ENCODE data around the gene TENM4. TPM values are rescaled to one million over a fixed set of nuclear protein-coding genes. Genes with fewer than 3 reads are reported as not detected.

Gene TENM4
- total RNA-seq, 1 experiment from 2014 or later, result 25.0 TPM

DNA sequence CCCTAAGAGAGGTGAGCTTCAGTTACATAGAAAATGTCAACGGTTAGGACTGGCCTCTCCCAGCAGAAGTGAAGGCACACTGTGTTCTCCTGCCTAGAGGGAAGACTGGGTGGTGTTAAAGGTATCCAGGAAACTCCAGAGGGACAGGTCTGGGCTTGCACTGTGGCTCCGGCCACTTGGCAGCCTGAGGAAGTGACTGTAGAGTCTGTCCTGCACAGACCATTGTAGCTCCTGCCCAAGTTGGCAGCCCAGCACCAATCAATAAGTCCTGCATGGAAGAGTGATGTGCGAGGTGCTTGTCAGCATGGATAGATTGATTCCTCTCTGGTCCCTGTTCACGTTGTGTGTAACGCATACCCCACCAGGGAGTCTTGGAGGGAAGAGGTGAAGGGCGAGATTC, 284.8 kb downstream of the TENM4 start:
- TF ChIP-seq RELA (CRISPR knock-in tag; IDR thresholded peaks at IDR 0.05; ENCODE audit: borderline replicate concordance) (no peak), MYBL2 (CRISPR knock-in tag; IDR thresholded peaks at IDR 0.05) (no peak), ZNF219 (CRISPR knock-in tag; IDR thresholded peaks at IDR 0.05; ENCODE audit: borderline replicate concordance) (no peak)
- TF ChIP-seq, protein P1, sequence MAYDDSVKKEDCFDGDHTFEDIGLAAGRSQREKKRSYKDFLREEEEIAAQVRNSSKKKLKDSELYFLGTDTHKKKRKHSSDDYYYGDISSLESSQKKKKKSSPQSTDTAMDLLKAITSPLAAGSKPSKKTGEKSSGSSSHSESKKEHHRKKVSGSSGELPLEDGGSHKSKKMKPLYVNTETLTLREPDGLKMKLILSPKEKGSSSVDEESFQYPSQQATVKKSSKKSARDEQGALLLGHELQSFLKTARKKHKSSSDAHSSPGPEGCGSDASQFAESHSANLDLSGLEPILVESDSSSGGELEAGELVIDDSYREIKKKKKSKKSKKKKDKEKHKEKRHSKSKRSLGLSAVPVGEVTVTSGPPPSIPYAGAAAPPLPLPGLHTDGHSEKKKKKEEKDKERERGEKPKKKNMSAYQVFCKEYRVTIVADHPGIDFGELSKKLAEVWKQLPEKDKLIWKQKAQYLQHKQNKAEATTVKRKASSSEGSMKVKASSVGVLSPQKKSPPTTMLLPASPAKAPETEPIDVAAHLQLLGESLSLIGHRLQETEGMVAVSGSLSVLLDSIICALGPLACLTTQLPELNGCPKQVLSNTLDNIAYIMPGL (CRISPR knock-in tag; IDR thresholded peaks at IDR 0.05), result no peak
- TF ChIP-seq, protein P2, sequence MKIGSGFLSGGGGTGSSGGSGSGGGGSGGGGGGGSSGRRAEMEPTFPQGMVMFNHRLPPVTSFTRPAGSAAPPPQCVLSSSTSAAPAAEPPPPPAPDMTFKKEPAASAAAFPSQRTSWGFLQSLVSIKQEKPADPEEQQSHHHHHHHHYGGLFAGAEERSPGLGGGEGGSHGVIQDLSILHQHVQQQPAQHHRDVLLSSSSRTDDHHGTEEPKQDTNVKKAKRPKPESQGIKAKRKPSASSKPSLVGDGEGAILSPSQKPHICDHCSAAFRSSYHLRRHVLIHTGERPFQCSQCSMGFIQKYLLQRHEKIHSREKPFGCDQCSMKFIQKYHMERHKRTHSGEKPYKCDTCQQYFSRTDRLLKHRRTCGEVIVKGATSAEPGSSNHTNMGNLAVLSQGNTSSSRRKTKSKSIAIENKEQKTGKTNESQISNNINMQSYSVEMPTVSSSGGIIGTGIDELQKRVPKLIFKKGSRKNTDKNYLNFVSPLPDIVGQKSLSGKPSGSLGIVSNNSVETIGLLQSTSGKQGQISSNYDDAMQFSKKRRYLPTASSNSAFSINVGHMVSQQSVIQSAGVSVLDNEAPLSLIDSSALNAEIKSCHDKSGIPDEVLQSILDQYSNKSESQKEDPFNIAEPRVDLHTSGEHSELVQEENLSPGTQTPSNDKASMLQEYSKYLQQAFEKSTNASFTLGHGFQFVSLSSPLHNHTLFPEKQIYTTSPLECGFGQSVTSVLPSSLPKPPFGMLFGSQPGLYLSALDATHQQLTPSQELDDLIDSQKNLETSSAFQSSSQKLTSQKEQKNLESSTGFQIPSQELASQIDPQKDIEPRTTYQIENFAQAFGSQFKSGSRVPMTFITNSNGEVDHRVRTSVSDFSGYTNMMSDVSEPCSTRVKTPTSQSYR (CRISPR knock-in tag; IDR thresholded peaks at IDR 0.05), result no peak
- TF ChIP-seq, protein P3, sequence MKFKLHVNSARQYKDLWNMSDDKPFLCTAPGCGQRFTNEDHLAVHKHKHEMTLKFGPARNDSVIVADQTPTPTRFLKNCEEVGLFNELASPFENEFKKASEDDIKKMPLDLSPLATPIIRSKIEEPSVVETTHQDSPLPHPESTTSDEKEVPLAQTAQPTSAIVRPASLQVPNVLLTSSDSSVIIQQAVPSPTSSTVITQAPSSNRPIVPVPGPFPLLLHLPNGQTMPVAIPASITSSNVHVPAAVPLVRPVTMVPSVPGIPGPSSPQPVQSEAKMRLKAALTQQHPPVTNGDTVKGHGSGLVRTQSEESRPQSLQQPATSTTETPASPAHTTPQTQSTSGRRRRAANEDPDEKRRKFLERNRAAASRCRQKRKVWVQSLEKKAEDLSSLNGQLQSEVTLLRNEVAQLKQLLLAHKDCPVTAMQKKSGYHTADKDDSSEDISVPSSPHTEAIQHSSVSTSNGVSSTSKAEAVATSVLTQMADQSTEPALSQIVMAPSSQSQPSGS (CRISPR knock-in tag; IDR thresholded peaks at IDR 0.05; ENCODE audit: borderline replicate concordance, low read depth), result no peak
- TF ChIP-seq, protein P4, sequence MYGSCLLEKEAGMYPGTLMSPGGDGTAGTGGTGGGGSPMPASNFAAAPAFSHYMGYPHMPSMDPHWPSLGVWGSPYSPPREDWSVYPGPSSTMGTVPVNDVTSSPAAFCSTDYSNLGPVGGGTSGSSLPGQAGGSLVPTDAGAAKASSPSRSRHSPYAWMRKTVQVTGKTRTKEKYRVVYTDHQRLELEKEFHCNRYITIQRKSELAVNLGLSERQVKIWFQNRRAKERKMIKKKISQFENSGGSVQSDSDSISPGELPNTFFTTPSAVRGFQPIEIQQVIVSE (CRISPR knock-in tag; IDR thresholded peaks at IDR 0.05; ENCODE audit: borderline replicate concordance), result no peak
- Mint-ChIP-seq H3K27me3 (ENCODE audit: low read depth) (no peaks in the 10 kb centered on the region; the same call in 1 of the 2 replicates), H3K4me1 (0 out of 2 replicates have a peak, but pooled peaks cover 3% of the 10 kb centered on the region), H3K27ac (no peak overlapping the region), H3K9me3 (peaks cover 21% of the 10 kb centered on the region; the same call in 1 of the 2 replicates), H3K36me3 (no peaks in the 10 kb centered on the region), H3K4me3 (no peak overlapping the region)
- CTCF ChIA-PET, result no interaction called here
- DNase-seq (ENCODE audit: low spot score), result no peak
- POLR2A ChIA-PET, result no interaction called here
- no peak for ATAC-seq

DNA sequence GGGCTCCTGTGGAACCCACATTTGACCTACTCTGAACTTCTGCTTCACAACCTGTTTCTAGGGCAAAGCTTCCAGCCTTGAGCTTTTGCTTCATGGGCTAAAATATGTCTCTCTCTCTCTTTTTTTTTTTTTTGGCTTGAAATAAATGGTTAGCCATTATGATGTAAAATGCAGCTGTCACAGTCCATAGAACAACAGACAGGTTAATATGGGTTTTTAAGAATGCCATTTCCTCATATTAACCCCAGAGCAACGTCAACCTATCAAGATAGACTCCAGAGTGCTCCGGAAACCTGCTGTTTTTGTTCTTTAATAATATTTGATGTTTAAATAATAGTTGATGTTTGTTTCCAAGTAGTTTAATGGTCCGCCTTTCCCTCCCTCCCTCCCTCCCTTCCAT, 285.6 kb downstream of the TENM4 start:
- CTCF ChIA-PET, result no interaction called here
- H3K4me1 Mint-ChIP-seq, result 0 out of 2 replicates have a peak, but pooled peaks cover 3% of the 10 kb centered on the region
- H3K27ac Mint-ChIP-seq, result no peak overlapping the region
- no peaks in the 10 kb centered on the region; the same call in 1 of the 2 replicates for H3K27me3 Mint-ChIP-seq (ENCODE audit: low read depth)
- peaks cover 21% of the 10 kb centered on the region; the same call in 1 of the 2 replicates for H3K9me3 Mint-ChIP-seq
- H3K36me3 Mint-ChIP-seq, result no peaks in the 10 kb centered on the region
- DNase-seq (ENCODE audit: low spot score) (no peak), ATAC-seq (no peak)
- TF ChIP-seq KAT7 (CRISPR knock-in tag; IDR thresholded peaks at IDR 0.05; ENCODE audit: borderline replicate concordance), result no peak
- TF ChIP-seq, protein P5, sequence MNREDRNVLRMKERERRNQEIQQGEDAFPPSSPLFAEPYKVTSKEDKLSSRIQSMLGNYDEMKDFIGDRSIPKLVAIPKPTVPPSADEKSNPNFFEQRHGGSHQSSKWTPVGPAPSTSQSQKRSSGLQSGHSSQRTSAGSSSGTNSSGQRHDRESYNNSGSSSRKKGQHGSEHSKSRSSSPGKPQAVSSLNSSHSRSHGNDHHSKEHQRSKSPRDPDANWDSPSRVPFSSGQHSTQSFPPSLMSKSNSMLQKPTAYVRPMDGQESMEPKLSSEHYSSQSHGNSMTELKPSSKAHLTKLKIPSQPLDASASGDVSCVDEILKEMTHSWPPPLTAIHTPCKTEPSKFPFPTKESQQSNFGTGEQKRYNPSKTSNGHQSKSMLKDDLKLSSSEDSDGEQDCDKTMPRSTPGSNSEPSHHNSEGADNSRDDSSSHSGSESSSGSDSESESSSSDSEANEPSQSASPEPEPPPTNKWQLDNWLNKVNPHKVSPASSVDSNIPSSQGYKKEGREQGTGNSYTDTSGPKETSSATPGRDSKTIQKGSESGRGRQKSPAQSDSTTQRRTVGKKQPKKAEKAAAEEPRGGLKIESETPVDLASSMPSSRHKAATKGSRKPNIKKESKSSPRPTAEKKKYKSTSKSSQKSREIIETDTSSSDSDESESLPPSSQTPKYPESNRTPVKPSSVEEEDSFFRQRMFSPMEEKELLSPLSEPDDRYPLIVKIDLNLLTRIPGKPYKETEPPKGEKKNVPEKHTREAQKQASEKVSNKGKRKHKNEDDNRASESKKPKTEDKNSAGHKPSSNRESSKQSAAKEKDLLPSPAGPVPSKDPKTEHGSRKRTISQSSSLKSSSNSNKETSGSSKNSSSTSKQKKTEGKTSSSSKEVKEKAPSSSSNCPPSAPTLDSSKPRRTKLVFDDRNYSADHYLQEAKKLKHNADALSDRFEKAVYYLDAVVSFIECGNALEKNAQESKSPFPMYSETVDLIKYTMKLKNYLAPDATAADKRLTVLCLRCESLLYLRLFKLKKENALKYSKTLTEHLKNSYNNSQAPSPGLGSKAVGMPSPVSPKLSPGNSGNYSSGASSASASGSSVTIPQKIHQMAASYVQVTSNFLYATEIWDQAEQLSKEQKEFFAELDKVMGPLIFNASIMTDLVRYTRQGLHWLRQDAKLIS (CRISPR knock-in tag; IDR thresholded peaks at IDR 0.05; ENCODE audit: borderline replicate concordance), result no peak
- POLR2A ChIA-PET, result no interaction called here
- no peak overlapping the region for H3K4me3 Mint-ChIP-seq

DNA sequence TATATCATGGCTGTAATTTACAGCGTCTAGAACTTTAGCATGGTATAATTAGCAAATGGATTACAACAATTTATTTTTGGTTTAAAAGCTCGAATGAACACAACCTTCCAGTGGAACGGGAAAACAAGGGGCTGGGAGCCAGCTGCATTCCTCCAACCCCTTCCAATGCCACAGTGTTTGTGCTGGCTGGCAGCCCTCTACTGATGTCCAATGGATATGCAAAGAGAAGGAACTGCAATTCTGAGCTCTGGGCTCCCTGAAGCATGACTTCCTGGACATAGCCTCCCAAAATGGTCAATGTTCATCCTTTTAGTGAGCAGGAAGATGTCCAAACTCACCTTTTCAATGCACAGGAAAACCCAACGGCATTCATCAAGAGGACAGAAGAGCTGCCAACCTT, 288.3 kb downstream of the TENM4 start:
- Mint-ChIP-seq H3K36me3 (no peaks in the 10 kb centered on the region), H3K27me3 (ENCODE audit: low read depth) (no peaks in the 10 kb centered on the region; the same call in 1 of the 2 replicates), H3K9me3 (peaks cover 21% of the 10 kb centered on the region; the same call in 1 of the 2 replicates), H3K4me3 (no peak overlapping the region), H3K4me1 (no peaks in the 10 kb centered on the region), H3K27ac (no peak overlapping the region)
- CTCF ChIA-PET, result interaction anchor here (1.2 kb wide), 1 partner anchor 16 kb away, joined by 3 read pairs; no protein-coding TSS in a partner anchor
- no peak for DNase-seq (ENCODE audit: low spot score)
- ATAC-seq, result no peak
- POLR2A ChIA-PET, result no interaction called here
- TF ChIP-seq, protein P6, sequence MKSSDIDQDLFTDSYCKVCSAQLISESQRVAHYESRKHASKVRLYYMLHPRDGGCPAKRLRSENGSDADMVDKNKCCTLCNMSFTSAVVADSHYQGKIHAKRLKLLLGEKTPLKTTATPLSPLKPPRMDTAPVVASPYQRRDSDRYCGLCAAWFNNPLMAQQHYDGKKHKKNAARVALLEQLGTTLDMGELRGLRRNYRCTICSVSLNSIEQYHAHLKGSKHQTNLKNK (CRISPR knock-in tag; IDR thresholded peaks at IDR 0.05), result no peak
- TF ChIP-seq GTF2I (CRISPR knock-in tag; conservative IDR thresholded peaks at IDR 0.05) (no peak), FOXJ3 (CRISPR knock-in tag; IDR thresholded peaks at IDR 0.05; ENCODE audit: borderline replicate concordance) (no peak), NFE2L1 (CRISPR knock-in tag; IDR thresholded peaks at IDR 0.05) (no peak), ZNF219 (CRISPR knock-in tag; IDR thresholded peaks at IDR 0.05; ENCODE audit: borderline replicate concordance) (no peak), ETV6 (CRISPR knock-in tag; IDR thresholded peaks at IDR 0.05) (no peak), EMX1 (CRISPR knock-in tag; IDR thresholded peaks at IDR 0.05) (no peak), ELF4 (CRISPR knock-in tag; IDR thresholded peaks at IDR 0.05; ENCODE audit: low read depth) (no peak), NFATC4 (CRISPR knock-in tag; IDR thresholded peaks at IDR 0.05) (no peak), GABPB1 (CRISPR knock-in tag; IDR thresholded peaks at IDR 0.05) (no peak)
- TF ChIP-seq, protein P7, sequence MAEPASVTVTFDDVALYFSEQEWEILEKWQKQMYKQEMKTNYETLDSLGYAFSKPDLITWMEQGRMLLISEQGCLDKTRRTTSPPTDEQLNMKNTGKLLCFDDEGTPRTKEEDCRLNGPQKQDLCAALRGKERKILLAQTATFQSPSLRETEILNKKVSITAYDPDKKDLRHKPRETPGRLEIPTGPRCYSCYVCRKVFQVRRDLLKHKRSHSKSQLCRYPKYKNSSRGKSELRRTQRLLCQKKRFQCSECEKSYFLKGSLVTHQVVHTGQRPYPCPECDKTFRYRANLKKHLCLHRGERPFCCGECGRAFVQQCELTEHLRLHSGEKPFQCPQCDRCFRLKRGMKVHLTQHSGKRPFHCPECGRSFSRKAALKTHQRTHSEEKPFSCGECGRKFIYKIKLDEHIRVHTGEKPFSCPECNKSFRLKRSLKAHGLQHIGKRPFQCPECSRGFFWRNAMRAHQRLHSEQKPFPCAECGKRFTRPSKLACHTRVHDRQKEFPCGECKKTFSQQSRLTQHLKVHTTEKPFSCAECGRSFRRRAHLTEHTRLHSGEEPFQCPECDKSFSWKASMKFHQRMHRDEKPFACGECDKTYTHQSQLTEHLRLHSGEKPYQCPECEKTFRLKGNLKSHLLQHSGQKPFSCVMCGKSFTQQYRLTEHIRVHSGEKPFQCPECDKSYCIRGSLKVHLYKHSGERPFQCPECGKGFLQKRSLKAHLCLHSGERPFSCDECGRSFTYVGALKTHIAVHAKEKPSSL (CRISPR knock-in tag; conservative IDR thresholded peaks at IDR 0.05), result no peak

All from WTC11 (cell line).